NK-92 (cell line): Measurements from ENCODE around the gene VCL.
"Not testable (repeated sequence)": the region's sequence is repeated elsewhere in the genome, so short reads cannot be mapped to it uniquely, and the experiment has no call there.

Source experiments
- DNase-seq: peaks from one replicate; lab custom pipeline; 2025; ENCODE audit not compliant: unreplicated experiment; lab: John Stamatoyannopoulos, UW

Gene VCL

GRCh38 chr10:74035303-74035702 lies 37.4 kb downstream of the VCL start:
- DNase-seq, result no peak

- no peak for DNase-seq
Observed at GRCh38 chr10:74036474-74036873, 38.6 kb downstream of the VCL start.

DNA sequence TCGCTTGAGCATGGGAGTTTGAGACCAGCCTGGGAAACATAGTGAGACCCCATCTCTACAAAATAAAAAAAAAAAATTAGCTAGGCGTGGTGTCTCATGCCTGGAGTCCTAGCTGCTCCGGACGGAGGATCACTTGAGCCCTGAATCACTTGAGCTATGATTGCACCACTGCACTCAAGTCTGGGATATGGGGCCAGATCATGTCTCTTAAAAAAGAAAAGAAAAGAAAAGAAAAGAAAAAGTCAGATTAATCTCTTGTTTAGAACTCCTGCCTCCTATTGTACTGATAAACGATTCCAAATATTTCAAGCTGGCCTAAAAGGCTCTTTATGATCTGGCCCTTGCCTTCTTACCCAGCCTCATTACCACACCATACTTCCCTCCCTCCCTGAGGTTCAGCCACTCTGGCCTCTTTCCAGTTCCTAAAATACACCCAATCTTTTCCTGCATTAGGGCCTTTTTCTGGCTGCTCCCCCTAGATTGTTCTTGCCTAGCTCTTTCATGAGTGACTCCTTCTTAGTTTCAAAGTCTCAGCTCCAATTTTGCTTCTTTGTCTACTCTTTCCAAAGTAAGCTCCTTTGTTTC lies 41.7 kb downstream of the VCL start:
- no peak for DNase-seq

DNA sequence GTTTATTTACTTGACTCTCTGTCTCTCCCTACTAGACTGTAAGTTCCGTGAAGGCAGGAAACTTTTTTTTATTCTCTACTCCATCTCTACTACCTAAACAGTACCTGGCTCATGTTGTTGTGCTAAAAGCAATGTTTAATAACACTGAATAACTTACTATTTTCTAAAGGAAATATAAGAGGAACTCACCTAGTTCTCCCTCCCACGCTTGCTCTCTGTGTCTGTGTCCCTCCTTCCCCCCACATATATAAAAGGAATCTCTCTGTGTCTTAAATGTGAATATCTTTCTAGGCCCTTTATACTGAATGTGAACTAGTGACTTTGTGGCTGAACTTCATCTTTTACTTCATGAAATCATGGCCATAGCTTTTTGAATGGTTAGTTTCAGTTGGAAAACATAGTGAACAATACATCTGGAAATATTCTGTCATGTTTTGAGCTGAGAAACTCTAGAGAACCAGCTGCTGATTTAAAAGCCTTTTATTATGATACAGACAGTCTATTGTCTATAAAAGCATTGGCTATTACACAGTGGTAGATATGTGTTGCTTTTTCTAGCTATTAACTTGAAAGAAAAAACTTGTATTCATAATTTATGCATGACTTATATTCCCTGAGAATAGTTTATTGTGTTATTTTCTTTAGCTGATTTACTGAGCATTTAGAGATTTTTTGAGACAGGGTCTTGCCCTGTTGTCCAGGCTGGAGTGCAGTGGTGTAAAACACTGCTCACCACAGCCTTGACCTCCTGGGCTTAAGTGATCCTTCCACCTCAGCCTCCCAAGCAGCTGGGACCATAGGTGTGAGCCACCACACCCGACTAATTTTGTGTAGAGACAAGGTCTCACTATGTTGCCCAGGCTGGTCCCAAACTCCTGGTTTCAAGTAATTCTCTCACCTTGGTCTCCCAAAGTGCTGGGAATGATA lies 42.5 kb downstream of the VCL start:
- no peak for DNase-seq

DNA sequence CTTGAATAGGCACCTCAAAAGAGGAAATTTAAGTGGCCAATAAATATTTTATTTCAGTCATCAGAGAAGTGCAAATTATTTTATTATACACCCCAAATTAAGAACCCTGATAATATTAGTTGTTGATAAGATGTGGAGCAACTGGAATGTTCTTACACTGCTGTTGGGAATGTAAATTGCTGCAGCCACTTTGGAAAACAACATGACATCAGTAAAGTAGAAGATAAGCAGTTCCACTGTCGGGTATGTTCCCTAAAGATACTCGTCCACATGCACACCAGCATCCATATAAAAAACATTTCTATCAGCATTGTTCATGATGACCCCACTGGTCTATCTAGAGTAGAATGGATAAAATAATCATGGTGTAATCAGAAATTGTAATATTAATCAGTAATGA lies 46.5 kb downstream of the VCL start:
- DNase-seq, result no peak

- DNase-seq, result no peak
Observed at GRCh38 chr10:74047304-74047703, 49.4 kb downstream of the VCL start.

GRCh38 chr10:74047871-74048270 lies 50.0 kb downstream of the VCL start:
- no peak for DNase-seq

DNA sequence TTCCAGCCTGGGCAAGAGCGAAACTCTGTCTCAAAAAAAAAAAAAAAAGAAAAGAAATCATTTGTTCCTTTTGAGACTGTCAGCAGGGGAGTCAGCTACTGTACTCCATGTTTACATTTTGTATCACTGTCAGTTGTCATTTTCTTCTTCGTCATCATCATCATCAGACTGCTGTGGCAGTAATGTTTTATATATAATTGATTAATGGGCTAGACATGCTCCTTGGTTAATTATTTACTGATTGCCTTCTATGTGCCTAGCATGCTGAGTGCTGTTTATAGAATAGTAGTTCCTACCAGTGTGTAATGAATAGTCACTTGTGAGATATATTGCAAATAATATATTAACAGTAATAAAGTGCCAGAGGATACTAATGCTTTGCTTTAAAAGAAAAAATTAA lies 50.5 kb downstream of the VCL start:
- DNase-seq, result no peak

GRCh38 chr10:74049955-74050354 lies 52.0 kb downstream of the VCL start:
- DNase-seq, result no peak

- no peak for DNase-seq
Observed at GRCh38 chr10:74050653-74051052, 52.7 kb downstream of the VCL start.

DNA sequence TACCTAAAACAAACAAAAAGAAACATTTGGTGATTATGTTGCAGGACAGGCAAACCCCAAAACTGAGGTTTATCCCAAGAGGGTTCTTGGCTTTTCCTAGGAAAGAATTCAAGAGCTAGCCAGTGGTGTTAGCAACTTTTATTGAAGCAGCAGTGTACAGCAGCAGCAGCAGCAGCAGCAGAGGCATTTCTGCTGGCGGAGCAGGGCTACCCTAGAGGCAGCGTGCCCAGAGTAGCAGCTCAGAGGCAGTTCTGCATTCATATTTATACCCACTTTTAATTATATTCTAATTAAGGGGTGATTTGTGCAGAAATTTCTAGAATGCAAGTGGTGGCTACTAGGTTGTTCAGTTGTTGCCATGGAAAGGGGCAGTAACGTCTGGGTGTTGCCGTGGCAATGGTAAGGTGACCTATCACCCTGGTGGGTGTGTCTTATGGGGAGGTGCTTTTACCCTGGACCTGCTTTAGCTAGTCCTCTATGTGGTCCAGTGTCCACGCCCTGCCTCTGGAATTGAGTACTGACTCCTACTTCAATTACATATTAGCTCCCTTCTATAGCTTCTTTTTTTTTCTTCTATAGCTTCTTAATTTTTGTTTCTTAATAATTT lies 53.9 kb downstream of the VCL start:
- DNase-seq, result no peak

GRCh38 chr10:74052994-74053393 lies 55.1 kb downstream of the VCL start:
- DNase-seq, result no peak

DNA sequence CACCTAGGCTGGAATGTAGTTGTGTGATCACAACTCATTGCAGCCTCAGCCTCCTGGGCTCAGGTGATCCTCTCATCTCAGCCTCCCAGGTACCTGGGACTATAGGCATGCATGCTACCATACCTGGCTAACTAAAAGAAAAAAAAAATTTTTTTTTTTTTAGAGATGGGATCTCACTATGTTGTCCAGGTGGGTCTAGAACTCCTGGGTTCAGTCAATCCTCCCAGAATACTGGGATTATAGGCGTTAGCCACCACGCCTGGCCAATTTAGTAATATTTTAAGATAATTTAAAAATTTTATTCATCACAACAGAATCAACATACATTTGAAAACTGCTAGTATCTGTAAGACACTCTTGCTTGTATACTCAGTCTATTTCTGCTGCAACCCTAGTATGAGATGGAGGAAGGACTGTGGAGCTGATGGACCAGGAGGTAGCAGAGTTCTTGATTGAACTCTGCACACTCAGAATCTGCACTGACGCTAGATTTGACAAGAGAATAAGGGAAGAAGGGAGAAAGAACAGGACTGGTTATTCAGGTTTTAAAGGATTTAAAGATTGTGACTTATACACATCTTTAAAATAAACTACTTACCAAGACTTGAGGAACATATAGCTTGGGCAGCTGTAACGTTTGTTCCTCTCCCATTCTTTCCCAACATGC lies 57.6 kb downstream of the VCL start:
- no peak for DNase-seq

DNA sequence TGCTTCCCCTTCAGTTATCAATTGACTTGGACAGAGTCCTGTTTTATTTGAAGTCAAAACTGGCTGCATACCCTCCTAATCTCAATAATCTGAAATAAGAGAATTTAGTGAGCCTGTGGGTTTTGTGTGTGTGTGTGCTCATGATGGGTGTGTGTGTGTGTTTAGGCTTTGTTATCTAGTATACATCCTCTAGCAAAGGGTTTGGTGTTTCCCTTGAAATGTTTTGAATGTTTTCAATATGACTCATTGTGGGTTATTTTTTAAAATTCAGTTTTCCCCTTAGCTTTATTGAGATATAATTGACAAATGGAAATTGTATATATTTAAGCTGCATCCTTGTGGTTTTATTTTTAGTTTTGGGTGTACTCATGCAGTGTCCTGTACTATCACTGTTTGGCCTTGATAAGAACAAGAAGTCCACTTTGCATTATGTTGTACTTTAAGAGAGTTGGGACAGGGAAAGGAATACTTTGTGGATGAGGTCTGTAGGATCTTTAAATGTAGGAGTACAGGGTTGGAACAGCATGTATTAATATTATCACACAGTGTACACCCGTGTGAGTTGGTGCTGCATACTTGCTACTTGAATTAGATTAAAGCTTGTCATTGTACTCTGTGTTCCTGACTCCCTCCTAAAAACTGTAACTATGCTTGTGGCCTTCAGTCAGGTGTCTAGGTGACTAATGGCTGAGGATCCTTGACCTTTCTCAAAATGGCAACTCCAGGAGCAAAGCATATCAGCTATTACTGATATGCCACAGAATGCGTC lies 58.3 kb downstream of the VCL start:
- DNase-seq, result no peak

DNA sequence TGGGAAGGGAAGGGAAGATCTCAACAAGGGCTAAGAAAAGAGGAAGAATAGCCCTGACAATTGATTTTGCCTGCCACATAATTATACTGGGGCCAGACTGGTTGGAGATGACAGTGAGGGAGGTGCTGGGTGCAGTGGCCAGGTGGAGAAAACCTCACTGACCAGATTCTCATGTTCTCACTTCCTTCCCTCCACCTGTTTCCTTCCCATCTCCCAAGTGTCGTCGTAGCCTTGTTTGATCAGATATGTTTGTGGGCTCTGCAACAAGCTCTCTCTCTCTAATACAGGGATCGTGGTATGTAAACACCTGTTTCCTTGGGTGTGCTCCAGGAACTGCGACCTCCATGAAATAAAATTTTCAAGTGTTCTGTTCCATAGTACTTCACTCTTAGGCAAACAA lies 60.2 kb downstream of the VCL start:
- no peak for DNase-seq

DNA sequence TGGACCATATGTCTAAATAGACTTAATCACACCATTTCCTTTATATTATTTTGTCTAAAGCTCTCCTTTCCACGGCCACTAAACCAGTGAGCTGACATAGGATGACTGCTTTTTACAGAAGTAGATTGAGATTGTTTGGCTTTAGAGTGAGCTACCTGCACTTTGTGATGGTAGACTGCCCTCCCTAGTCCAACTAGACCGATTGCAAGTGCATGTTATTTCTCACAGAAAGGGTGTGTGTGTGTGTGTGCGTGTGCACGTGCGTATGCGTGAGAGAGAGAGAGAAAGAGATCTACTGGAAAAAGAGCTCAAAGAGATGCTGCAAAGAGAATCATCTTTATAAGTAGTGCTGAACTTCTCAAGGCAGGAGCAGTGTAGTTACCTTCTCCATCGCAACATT lies 60.7 kb downstream of the VCL start:
- DNase-seq, result no peak

- no peak for DNase-seq
Observed at GRCh38 chr10:74061104-74061503, 63.2 kb downstream of the VCL start.

DNA sequence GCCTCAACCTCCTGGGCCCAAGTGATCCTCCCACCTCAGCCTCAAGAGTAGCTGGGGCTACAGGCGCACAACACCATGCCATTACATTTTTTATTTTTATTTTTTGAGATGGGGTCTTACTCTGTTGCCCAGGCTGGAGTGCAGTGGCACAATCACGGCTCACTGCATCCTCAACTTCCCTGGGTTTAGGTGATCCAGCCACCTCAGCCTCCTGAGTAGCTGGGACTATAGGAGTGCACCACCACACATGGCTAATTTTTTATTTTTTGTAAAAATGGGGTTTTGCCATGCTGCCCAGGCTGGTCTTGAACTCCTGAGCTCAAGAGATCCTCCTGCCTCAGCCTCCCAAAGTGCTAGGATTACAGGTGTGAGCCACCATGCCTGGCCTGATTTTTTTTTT lies 64.1 kb downstream of the VCL start:
- DNase-seq, result not testable (repeated sequence)

DNA sequence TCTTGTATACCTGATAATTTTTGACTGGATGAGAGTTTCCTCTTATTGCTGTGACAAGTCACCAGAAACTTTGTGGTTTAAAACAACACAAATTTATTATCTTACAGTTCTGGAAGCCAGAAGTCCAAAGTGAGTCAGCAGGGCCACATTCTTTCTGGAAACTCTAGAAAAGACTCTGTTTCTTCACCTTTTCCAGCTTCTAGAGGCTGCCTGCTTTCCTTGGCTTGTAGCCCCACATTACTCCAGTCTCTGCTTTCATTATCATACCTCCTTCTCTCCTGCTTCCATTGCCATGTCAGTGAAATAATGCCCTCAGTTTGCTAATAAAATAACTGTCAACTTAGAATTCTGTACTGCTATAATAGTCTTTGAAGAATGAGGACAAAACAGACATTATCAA lies 65.3 kb downstream of the VCL start:
- no peak for DNase-seq

DNA sequence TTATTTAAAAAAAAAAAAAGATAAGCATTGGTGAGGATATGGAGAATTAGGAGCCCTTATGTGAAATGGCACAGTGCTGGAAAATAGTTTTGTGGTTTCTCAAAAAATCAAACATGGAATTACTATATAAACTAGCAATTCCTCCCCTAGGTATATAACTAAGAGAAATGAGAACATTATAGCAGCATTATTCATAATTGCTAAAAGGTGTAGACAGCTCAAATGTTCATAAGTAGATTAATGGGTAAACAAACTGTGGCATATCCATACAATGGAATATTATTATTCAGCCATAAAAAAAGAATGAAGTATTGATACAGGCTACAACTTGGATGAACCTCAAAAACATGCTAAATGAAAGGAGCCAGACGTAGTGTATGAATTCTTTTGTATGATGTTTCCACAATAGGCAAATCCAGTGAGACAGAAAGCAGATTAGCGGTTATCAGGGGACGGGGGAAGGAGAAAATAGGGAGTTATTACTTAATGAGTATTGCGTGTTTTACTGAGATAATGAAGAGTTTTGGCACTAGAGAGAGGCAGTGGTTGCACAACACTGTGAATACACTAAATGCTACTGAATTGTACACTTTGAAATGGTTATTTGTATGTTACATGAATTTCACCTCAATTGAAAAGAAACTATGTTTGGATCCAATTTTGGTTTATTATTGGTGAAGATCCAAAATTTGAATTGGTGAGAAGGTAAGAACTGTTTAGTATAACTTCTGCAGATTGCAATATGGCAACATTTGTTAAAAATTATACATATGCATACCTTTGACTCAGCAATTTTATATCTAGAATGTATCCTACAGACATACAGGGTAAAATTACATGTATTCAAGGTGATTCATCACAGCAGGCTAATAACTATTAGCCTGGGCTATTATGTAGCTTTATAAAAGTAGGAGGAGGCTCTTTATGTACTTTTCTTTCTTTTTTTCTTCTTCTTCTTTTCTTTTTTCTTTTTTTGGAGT lies 69.7 kb downstream of the VCL start:
- DNase-seq, result no peak
